CMK (cell line): ENCODE data around the gene CNTN4.
"Not testable (repeated sequence)": the region's sequence is repeated elsewhere in the genome, so short reads cannot be mapped to it uniquely, and the experiment has no call there.

ENCODE experiments used
- DNase-seq: peaks from one replicate; pipeline ENCODE4 v3.0.0-alpha.2; 2010; ENCODE audit warnings: low read depth

CNTN4 gene

DNA sequence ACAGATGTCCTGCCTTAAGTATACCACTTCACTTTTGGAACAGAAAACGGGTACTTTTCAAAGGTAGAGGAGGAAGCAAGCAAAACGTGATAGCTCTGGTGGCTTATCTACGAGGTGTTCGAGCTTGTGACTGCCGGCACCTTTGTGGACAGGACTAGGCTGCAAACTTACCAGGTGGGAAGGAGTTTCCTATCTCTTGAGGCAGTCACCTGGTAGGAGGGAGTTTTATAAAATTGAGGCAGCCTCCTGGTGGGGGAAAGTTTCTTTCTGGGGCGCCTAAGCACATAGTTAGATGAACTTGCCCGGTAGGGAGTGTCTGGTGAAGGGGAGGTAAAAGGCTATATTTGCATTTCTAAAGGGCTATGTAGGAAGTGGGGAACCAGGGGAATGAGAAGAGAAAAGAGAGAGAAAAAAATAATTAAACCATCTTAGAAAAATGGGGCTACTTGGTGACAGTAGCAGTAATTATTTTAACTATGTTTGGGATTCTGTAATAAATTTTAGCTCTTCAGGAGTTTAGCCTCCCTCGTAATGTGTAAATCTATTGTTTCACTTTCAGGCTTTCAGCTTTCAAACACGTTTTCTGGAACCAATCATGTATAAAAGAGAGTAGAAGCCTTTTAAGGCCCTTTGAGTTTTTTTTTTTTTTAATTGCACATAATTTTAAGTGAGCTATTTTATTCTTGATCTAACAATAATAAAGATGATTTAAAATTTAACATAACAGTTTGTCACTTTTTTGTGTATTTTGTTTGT lies 880.5 kb downstream of the CNTN4 start:
- no peak for DNase-seq

DNA sequence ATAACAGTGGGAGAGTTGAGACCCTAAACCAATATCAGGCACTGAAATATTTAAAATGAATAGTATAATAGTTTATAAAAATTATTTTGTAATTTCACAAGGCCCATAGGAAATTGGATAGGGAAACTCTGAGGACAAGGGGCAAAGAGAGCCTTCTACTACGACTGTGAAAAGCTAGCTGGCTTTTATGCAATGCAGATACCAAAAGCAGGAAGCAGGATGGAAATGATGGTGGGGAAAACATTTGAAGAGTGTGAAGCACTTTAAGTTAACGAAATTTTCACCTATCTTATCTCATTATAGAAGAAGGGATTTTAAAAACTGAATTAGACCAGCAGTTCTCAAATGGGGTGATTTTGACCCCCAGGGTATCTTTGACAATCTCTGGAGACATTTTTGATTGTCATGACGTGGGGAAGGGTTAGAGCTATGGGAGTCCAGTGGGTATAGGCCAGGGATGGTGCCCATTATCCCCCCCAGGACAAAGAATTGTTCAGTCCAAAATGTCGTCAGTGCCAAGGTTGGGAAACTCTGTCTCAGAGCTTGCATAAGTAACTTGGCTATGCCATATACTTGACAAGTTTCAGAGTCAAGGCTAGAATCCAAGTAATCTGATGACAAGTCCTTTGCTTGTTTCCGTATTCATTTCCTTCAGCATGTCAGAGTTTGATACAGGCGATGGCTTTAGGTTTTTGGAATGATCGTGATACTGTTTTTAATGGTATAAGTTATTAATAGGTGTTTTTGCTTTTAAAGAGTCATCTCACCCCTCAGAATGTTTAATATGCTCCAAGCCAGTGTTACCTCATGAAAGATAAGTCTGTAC lies 885.6 kb downstream of the CNTN4 start:
- DNase-seq: no peak

DNA sequence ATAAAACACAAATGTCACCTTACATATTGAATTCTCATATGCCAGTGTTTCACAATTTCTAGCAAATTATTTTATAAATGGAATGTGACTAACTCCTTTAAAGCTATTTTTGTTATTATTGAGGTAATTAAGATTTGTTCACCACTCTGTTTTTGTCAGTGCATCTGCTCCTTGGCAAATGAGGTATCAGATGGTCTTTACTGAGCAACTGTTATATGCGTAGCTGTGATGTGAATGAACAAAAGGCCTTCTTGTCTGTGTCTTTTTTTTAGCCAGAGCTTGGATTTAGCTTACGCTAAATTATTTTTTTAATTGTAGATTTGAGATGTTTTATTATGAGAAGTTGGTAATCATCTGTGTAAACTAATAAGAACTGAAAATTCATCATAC lies 886.2 kb downstream of the CNTN4 start:
- no peak for DNase-seq

DNA sequence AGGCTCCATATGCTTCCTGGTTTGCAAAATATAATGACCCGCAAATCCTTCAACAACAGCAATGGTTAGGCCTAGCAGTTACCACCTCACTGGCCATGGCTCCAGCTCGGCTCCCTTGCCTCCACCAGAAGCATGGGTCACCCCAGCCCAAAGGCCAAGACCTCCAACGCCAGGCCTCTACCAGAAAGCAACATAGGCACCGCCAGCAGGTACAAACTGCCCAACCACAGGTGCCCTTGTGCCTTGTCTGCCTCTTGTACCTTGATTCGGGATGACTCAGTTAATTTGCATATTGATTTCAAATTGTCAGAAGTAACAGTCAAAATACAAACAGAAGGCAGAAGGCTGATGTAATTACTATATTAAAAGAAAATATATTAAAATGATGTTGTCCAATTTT lies 886.8 kb downstream of the CNTN4 start:
- no peak for DNase-seq

DNA sequence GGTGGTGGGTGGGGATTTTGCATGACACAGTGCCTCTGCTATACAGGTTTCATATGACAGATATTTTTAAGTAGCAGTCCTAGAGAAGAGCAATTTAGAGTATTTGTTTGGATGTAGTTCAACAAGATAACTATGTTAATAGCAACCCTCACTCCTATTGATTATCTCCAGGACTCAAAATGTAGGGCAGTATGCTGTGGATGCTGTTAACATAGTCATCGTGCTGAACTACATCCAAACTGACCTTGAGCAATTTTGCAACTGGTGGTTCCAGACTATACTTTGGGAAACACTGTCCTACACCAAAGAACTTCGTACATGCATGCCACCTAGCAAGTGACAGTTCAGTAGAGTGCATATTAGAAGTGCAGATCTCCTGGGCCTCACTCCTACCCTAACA lies 893.9 kb downstream of the CNTN4 start:
- no peak for DNase-seq

DNA sequence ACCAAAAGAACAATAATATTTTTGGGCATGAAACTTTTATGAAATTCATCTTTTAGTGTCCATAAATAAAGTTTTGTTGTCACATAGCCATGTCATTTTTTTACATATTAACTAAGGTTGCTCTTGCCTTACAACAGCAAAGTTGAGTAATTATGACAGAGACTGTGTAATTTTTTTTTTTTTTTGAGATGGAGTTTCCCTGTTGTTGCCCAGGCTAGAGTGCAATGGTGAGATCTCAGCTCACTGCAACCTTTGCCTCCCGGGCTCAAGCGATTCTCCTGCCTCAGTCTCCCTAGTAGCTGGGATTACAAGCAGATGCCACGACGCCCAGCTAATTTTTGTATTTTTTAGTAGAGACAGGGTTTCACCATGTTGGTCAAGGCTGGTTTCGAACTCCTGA lies 894.5 kb downstream of the CNTN4 start:
- DNase-seq: not testable (repeated sequence)

- no peak for DNase-seq
Measured at GRCh38 chr3:2993736-2994135, 895.1 kb downstream of the CNTN4 start.

- DNase-seq: no peak
Measured at GRCh38 chr3:2995195-2995594, 896.5 kb downstream of the CNTN4 start.

- DNase-seq: no peak
Measured at GRCh38 chr3:3005146-3005744, 906.6 kb downstream of the CNTN4 start.

DNA sequence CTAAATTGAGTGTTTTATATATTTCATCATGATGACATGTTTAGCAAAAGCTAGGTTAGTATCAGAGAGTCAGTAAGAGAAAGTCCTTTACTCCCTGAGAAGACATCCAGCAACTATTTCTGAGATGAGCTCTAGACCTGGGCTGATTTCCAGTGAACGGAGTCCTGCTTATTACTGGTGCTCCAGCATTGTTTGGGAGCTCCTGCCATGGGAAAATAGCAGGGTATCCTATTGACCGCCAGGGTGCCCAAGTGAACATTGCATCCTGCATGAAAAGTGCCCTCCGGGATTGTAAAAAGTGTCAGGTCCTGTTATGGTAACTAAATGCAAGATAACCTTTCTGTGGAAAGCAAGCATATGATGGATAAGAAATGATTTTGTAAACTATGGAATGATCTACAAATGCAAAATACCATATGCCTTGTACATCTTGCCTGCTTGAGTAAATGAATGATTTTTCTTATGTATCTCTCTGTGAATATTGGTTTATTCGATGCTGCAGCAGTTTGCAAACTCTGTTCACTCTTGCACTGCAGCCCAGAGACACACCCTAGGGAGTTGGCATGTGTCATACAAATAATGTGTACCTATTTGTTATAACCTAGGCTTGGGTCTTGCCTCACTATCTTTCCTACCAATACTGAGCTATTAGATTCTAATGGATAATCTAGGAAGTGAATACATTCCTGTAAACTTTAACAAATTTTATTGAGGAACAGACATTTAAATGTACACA lies 914.8 kb downstream of the CNTN4 start:
- no peak for DNase-seq

GRCh38 chr3:3015185-3016089 lies 916.8 kb downstream of the CNTN4 start:
- DNase-seq: no peak

GRCh38 chr3:3016226-3016625 lies 917.6 kb downstream of the CNTN4 start:
- no peak for DNase-seq

DNA sequence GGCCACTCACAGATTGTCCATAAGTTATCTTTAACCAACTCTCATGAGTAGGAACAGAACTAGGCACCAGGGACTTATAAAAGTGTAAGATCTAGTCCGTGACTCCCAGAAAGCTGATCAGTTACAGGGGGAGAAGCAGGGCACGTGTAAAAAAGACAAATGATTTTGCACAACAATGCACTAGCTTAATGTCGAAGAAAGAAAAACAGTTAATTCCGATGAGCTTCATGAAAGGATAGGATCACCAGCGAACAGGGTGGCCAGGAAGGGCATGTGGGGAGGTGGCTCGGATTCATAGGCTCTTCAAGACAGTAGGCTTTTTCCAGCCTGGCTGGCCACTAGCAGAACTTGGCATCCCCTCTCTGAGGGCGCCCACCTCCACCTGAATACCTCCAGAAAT lies 921.5 kb downstream of the CNTN4 start:
- no peak for DNase-seq

- DNase-seq: no peak
Measured at GRCh38 chr3:3023111-3023745, 924.6 kb downstream of the CNTN4 start.

DNA sequence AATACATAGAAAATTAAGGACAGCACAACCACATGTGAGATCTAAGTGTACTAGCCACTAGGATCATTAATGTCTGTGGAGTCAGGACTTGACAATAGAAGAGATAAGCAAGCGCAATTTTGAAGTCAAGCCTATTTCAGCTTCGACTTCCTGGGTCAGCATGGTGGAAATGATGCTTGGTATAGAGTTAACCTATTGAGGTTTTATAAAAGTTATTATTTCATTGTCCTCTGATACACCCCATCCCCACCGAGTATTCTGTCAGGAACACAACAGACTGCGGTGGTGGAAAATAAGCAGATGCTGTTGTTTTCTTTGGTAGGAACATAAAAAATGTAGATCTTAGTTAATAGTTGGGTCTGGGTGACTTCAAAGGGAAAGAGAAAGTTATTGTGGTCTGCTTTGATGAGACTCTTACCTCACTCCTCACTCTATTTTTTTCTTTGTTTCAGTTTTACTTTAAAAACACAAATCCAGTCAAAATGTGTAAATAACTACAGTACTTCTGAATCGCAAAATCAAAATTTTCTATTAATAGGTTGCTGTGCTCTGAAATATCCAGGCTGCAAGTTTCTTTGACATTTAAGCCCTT lies 929.4 kb downstream of the CNTN4 start:
- no peak for DNase-seq

DNA sequence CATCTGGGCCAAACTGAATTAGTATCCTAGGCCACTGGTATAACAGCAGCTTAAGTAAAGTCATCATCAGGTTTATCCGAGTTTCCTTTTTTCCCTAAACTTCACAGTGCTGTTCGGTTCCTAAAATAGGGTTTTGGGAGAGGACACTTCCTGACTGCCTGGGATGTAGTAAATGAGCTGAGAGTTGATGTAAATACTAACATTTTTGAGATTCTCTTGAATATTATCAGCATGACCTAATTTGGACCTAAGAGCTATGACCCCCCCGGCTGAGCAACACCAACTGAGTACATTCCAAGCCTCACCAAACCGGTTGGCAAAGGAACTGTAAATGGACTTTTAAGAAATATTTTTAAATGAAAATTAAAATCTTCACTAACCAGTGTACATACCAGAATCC lies 932.7 kb downstream of the CNTN4 start:
- no peak for DNase-seq

- no peak for DNase-seq
Measured at GRCh38 chr3:3037156-3037555, 938.5 kb downstream of the CNTN4 start.

DNA sequence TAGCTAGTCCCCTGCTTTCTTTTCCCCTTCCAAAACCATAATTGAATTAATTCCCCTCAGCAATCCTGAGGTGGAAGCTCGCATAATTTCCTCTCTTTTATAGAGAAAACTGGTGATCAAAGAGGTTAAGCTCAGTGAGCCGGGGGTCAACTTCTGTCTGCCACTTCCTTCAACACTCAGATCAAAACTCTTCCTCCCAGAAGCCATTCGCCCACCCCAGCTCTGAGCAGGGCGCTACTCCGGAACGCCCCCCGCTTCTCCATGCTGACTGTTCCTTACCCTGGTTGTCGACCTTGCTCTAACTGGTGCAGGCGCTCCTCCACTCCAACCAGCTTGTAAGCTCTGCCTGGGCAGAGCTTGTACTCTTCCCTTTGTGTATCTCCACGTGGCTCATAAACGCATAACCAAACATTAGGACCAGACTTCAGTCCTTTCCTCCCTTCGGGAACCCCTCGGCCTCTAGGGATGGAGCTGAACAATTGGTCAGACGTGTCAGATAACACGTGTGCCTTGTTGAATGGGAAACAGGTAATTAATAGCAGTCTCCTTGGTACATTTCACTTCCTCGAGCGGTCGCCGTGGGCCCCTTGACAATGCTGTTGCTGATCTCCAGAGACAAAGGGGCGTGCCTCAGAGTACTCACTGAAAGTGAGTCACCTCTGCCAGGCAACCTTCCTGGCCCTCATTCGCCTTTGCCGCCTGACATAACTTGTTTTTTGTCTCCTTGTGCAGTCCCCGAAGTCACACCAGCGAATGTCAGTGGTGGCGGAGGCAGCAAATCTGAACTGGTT lies 939.7 kb downstream of the CNTN4 start:
- no peak for DNase-seq

- no peak for DNase-seq
Measured at GRCh38 chr3:3053974-3054373, 955.3 kb downstream of the CNTN4 start.

GRCh38 chr3:3059645-3060044 lies 961.0 kb downstream of the CNTN4 start:
- no peak for DNase-seq
